Activated CD8-positive, alpha-beta T cell treated with anti-CD3 and anti-CD28 coated beads for 36 hours (primary cell): ENCODE measurements around the gene TENT4A. TPM values are rescaled to one million over a fixed set of nuclear protein-coding genes. Genes with fewer than 3 reads are reported as not detected.

Source experiments
- ATAC-seq: fragments of 200-7000 bp; cut with Tn5 transposase; one replicate; pipeline ENCODE4 v1.10.0; 2021; ENCODE audit warnings: mild to moderate bottlenecking, moderate library complexity
- CTCF ChIA-PET: fragments of 350-600 bp; sonication (Branson Sonifier 250); formaldehyde crosslinking; loops from one replicate; lab custom pipeline; 2021; ENCODE audit warnings: antibody characterized with exemption; lab: Charles Lee
- POLR2A ChIA-PET: fragments of 350-600 bp; sonication (Branson Sonifier 250); formaldehyde crosslinking; loops from one replicate; lab custom pipeline; 2021; ENCODE audit warnings: antibody characterized with exemption; lab: Charles Lee
- DNase-seq: peaks from one replicate; pipeline ENCODE4 v3.0.0-alpha.2; 2020
- H3K27ac Mint-ChIP-seq: one replicate; pipeline ENCODE4 v1.8.0; 2021; ENCODE audit warnings: mild to moderate bottlenecking, mixed read lengths
- H3K27me3 Mint-ChIP-seq: one replicate; pipeline ENCODE4 v1.8.0; 2021; ENCODE audit warnings: mixed read lengths
- H3K36me3 Mint-ChIP-seq: one replicate; pipeline ENCODE4 v1.8.0; 2021; ENCODE audit warnings: low read depth, mixed read lengths
- H3K4me1 Mint-ChIP-seq: one replicate; pipeline ENCODE4 v1.8.0; 2021; ENCODE audit warnings: low read depth, mixed read lengths
- H3K4me3 Mint-ChIP-seq: one replicate; pipeline ENCODE4 v1.8.0; 2021; ENCODE audit warnings: mild to moderate bottlenecking, moderate library complexity, mixed read lengths
- H3K9me3 Mint-ChIP-seq: one replicate; pipeline ENCODE4 v1.8.0; 2021; ENCODE audit warnings: mixed read lengths
- intact Hi-C: fragments of 100-400 bp; cut with micrococcal nuclease; formaldehyde crosslinking; loops from one replicate; pipeline ENCODE4 v1.10.0; 2022
- total RNA-seq, 2 experiments: library from RNA; stranded (reverse); gene quantifications; one replicate each; pipeline ENCODE4 v1.2.3, GENCODE V29; 2021
- TF ChIP-seq, protein P1 (sequence below): fragments of 200-600 bp; IDR thresholded peaks from one replicate; pipeline ENCODE4 v1.8.0; 2022; ENCODE audit warnings: antibody characterized with exemption, mild to moderate bottlenecking

TENT4A gene
- total RNA-seq, 2 experiments from 2014 or later, result 50.6 to 51.9 TPM

DNA sequence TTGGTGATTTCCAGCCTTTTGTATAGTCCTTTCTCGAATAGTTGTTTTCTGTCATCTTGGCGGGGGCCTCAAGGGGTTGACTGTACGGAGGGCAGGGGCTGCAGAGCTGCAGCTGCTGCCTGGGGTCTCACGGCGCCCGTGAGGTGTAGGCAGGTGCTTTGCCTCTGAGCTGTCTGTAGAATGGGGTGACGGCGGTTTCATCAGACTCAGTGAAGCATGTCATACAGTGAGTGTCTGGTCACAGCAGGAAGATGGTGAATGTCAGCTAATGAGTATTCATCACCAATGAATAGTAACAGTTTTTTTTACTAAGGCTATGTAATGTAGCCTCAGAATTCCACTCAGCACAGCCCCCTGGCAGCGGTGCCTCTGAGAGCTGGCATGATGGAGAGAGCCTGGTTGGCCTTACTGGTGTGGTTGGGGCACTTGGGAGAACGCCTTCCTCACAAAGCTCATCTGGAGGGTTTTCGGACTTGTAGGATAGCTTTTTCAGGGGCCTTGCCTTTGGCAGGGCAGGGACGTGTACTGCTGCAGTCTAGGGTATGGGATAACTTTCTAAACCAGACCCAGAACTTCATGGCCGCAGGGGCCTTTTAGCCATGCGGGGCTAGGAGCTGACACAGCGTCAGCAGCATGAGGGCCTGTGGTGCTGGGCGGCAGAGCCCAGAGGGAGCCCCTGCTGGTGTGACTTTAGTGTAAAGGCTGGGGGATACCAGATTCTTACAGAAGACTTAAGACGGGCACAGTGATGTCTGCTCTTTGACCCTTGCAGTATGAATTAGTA lies 15.0 kb downstream of the TENT4A start:
- ATAC-seq, result peak; percentile 35
- ChIA-PET CTCF (interaction anchor here (1.1 to 3.3 kb wide), 3 partner anchors 17 to 96 kb away, joined by 3 to 13 read pairs (median 4); partner anchors contain the start of gene NSUN2), POLR2A (interaction anchor here (0.6 to 1.8 kb wide), 5 partner anchors 8 to 101 kb away, joined by 3 to 4 read pairs (median 3); no protein-coding TSS in a partner anchor)
- Mint-ChIP-seq H3K4me3 (no peak overlapping the region), H3K9me3 (no peaks in the 10 kb centered on the region), H3K36me3 (peaks cover 57% of the 10 kb centered on the region), H3K4me1 (peaks cover 91% of the 10 kb centered on the region), H3K27me3 (no peaks in the 10 kb centered on the region), H3K27ac (peak overlapping the region; percentile 71)
- intact Hi-C loops, result no loop called here
- peak; percentile 28 for DNase-seq
- TF ChIP-seq, protein P1, sequence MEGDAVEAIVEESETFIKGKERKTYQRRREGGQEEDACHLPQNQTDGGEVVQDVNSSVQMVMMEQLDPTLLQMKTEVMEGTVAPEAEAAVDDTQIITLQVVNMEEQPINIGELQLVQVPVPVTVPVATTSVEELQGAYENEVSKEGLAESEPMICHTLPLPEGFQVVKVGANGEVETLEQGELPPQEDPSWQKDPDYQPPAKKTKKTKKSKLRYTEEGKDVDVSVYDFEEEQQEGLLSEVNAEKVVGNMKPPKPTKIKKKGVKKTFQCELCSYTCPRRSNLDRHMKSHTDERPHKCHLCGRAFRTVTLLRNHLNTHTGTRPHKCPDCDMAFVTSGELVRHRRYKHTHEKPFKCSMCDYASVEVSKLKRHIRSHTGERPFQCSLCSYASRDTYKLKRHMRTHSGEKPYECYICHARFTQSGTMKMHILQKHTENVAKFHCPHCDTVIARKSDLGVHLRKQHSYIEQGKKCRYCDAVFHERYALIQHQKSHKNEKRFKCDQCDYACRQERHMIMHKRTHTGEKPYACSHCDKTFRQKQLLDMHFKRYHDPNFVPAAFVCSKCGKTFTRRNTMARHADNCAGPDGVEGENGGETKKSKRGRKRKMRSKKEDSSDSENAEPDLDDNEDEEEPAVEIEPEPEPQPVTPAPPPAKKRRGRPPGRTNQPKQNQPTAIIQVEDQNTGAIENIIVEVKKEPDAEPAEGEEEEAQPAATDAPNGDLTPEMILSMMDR, result no peak

DNA sequence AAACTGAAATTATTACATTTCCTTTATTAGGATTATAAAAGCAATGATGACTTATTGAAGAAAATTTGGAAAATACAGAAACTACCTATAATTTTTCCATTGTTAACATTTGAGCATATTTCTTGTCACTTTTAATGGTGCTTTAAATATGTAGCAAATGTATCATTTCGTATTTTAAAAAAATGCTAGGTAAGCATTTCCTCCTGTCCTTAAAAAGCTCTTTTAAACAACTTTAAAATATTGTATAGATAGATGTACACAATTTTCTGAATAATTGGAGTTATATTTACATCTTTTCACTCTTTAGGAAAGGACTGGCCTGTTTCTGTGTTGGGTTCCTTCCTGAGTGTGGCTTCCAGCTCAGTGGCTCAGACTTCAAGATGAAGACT lies 15.6 kb downstream of the TENT4A start:
- ChIA-PET POLR2A (interaction anchor here (0.6 to 1.8 kb wide), 3 partner anchors 10 to 102 kb away, joined by 3 to 4 read pairs (median 3); no protein-coding TSS in a partner anchor), CTCF (interaction anchor here (1.3 to 3.3 kb wide), 3 partner anchors 16 to 96 kb away, joined by 3 to 13 read pairs (median 4); partner anchors contain the start of gene NSUN2)
- peaks cover 57% of the 10 kb centered on the region for H3K36me3 Mint-ChIP-seq
- H3K4me3 Mint-ChIP-seq, result peak overlapping the region; percentile 9
- H3K27ac Mint-ChIP-seq, result peak overlapping the region; percentile 79
- intact Hi-C loops, result no loop called here
- TF ChIP-seq, protein P1, result no peak
- ATAC-seq, result no peak
- H3K9me3 Mint-ChIP-seq, result no peaks in the 10 kb centered on the region
- DNase-seq, result no peak
- no peaks in the 10 kb centered on the region for H3K27me3 Mint-ChIP-seq
- H3K4me1 Mint-ChIP-seq, result peaks cover 91% of the 10 kb centered on the region

- intact Hi-C loops, result no loop called here
- Mint-ChIP-seq H3K4me1 (peaks cover 88% of the 10 kb centered on the region), H3K36me3 (peaks cover 52% of the 10 kb centered on the region), H3K4me3 (peak overlapping the region; percentile 9), H3K27ac (peak overlapping the region; percentile 79), H3K9me3 (no peaks in the 10 kb centered on the region), H3K27me3 (no peaks in the 10 kb centered on the region)
- TF ChIP-seq, protein P1, result no peak
- DNase-seq (peak; percentile 57), ATAC-seq (peak; percentile 70)
- POLR2A ChIA-PET, result interaction anchor here (0.9 to 1.8 kb wide), 4 partner anchors 8 to 111 kb away, joined by 3 to 4 read pairs (median 3); no protein-coding TSS in a partner anchor
- CTCF ChIA-PET, result interaction anchor here (1.3 to 3.3 kb wide), 3 partner anchors 15 to 97 kb away, joined by 3 to 13 read pairs (median 4); partner anchors contain the start of gene NSUN2
Observed at GRCh38 chr5:6729386-6730310, 16.4 kb downstream of the TENT4A start.

DNA sequence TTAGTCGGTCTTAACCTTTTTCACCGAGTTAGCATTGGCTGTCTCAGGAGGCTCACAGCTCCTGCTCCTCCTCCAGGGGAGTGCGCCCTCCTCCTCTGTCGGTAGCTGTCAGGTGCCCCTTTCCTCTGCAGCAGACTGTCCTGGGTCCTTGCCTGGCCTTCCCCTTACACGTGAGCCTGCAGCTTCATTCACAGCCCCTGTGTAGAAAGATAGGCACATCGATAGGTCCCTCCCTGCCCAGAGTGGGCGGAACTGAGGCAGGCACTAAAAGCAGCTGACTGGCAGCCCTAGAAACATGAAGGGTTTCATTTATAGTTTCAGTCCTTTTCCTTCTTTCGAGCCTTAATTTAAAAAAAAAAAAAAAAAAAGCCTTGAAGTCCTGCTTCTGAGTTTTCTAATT lies 17.2 kb downstream of the TENT4A start:
- H3K4me1 Mint-ChIP-seq, result peaks cover 92% of the 10 kb centered on the region
- CTCF ChIA-PET, result interaction anchor here (2.2 kb wide), 1 partner anchor 14 kb away, joined by 9 read pairs; no protein-coding TSS in a partner anchor
- TF ChIP-seq, protein P1, result no peak
- peak overlapping the region; percentile 79 for H3K27ac Mint-ChIP-seq
- no peaks in the 10 kb centered on the region for H3K27me3 Mint-ChIP-seq
- ATAC-seq (peak; percentile 35), DNase-seq (peak; percentile 59)
- POLR2A ChIA-PET, result interaction anchor here (0.6 to 1.3 kb wide), 3 partner anchors 7 to 112 kb away, joined by 3 read pairs; no protein-coding TSS in a partner anchor
- intact Hi-C loops, result no loop called here
- no peak overlapping the region for H3K4me3 Mint-ChIP-seq
- H3K9me3 Mint-ChIP-seq, result no peaks in the 10 kb centered on the region
- peaks cover 53% of the 10 kb centered on the region for H3K36me3 Mint-ChIP-seq
